Natural killer cell (primary cell): ENCODE measurements around the gene TMC2. TPM values are rescaled to one million over a fixed set of nuclear protein-coding genes. Genes with fewer than 3 reads are reported as not detected.

ENCODE experiments used
- ATAC-seq, 3 donors: fragments of 150-1000 bp in 2 of 3; fragments of 200-7000 bp in 1 of 3; cut with Tn5 transposase; 1 replicate in 1 of 3; 2 replicates in 2 of 3; pipeline ENCODE4 v1.10.0; 2021; ENCODE audit warnings: mild to moderate bottlenecking in 2 of 3, moderate library complexity in 2 of 3
- DNase-seq, 2 donors: peaks; one replicate each; pipeline versions ENCODE4 v3.0.0 to v3.0.0-alpha.2; 2013 to 2021; ENCODE audit warnings: mixed read lengths in 1 of 2
- H3K27ac ChIP-seq: one replicate; pipeline ENCODE4 v1.5.1; 2013; ENCODE audit warnings: mild to moderate bottlenecking, low read length
- H3K27me3 ChIP-seq: one replicate; pipeline ENCODE4 v1.6.1; 2013; ENCODE audit warnings: low read length; ENCODE audit not compliant: control insufficient read depth, insufficient read depth
- H3K36me3 ChIP-seq: one replicate; pipeline ENCODE4 v1.6.1; 2013; ENCODE audit warnings: low read length; ENCODE audit not compliant: control insufficient read depth, insufficient read depth
- H3K4me1 ChIP-seq: one replicate; pipeline ENCODE4 v1.6.1; 2013; ENCODE audit warnings: low read length; ENCODE audit not compliant: control insufficient read depth, insufficient read depth
- H3K4me3 ChIP-seq: one replicate; pipeline ENCODE4 v1.5.1; 2013; ENCODE audit warnings: low read length
- H3K9me3 ChIP-seq: one replicate; pipeline ENCODE4 v1.6.1; 2013; ENCODE audit warnings: low read length; ENCODE audit not compliant: control insufficient read depth, insufficient read depth
- H3K27ac Mint-ChIP-seq, 2 donors: one replicate each; pipeline ENCODE4 v1.8.0; 2022; ENCODE audit warnings: mild to moderate bottlenecking in 2 of 2, mixed read lengths in 2 of 2, moderate library complexity in 1 of 2
- H3K27me3 Mint-ChIP-seq, 2 donors: one replicate each; pipeline ENCODE4 v1.8.0; 2022; ENCODE audit warnings: low read depth in 2 of 2, mixed read lengths in 2 of 2
- H3K36me3 Mint-ChIP-seq: one replicate; pipeline ENCODE4 v1.8.0; 2022; ENCODE audit warnings: mixed read lengths
- H3K4me1 Mint-ChIP-seq, 2 donors: one replicate each; pipeline ENCODE4 v1.8.0; 2022; ENCODE audit warnings: mixed read lengths in 2 of 2
- H3K4me3 Mint-ChIP-seq: one replicate; pipeline ENCODE4 v1.8.0; 2022; ENCODE audit warnings: mild to moderate bottlenecking, moderate library complexity, mixed read lengths
- H3K9me3 Mint-ChIP-seq, 2 donors: one replicate each; pipeline ENCODE4 v1.8.0; 2022; ENCODE audit warnings: mixed read lengths in 2 of 2
- WGBS: methylation state at CpG from one replicate; pipeline ENCODE4 v1.1.7; 2013; ENCODE audit warnings: missing lambda C conversion rate; ENCODE audit not compliant: insufficient coverage; 5-methylcytosine and 5-hydroxymethylcytosine counted together
- intact Hi-C: fragments of 100-400 bp; cut with micrococcal nuclease; formaldehyde crosslinking; loops from one replicate; pipeline ENCODE4 v1.14.2; 2022
- total RNA-seq, 4 donors: library from RNA; stranded (reverse); fragments of 120-200 nt in 1 of 4; gene quantifications; one replicate each; pipeline versions ENCODE4 v1.2.3 to v1.2.4, GENCODE V29; 2013 to 2022
- TF ChIP-seq, protein P1 (sequence below): fragments of 200-600 bp; IDR thresholded peaks from one replicate; pipeline ENCODE4 v1.8.0; 2022; ENCODE audit warnings: antibody characterized with exemption

Gene TMC2
- total RNA-seq, 3 donors from 2014 or later (not counting 1 experiment from before 2014, with no cell fraction given): 0.94 to 1.3 TPM; not detected in 1

DNA sequence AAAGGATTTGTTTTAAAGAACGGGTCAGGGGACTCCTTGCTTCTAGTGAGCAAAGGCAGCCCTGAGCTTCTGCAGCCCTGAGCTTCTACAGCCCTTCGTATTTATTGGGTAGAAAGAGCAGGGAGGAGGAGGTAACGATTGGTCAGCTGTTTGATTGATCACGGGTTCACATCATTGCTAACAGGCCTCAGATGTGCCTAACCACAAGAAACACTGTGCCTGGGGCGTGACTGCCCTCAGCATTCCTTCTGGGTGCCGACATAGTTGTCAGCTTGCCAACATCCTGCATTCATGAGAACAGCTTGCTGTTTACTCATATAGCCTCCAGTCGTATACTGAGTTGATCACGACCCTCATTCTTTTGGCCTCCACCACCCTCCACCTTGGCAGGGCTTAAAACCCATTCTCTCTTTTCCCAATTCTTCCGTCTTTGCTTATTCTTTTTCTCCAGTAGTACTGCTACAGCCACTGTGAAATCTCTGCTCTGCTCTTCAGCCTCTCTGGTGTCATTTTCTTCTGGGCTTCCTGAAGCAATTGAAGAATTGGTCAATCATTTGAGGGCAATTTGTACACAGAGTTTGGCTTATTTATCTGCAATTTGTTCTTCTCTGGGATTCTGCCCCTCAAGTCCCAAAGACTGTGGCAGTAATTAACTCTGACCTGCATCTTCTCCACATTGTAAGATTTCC is 90.6 kb downstream of the TMC2 start:
- Mint-ChIP-seq H3K27me3 (peaks cover 15 to 18% of the 10 kb centered on the region in 2 donors), H3K27ac (no peak overlapping the region), H3K4me1 (no peaks in the 10 kb centered on the region), H3K9me3 (peaks cover 2 to 5% of the 10 kb centered on the region in 2 donors), H3K36me3 (peaks cover 6% of the 10 kb centered on the region), H3K4me3 (no peak overlapping the region)
- H3K27ac ChIP-seq: no peak overlapping the region
- H3K36me3 ChIP-seq: no peaks in the 10 kb centered on the region
- intact Hi-C loops: no loop called here
- TF ChIP-seq, protein P1, sequence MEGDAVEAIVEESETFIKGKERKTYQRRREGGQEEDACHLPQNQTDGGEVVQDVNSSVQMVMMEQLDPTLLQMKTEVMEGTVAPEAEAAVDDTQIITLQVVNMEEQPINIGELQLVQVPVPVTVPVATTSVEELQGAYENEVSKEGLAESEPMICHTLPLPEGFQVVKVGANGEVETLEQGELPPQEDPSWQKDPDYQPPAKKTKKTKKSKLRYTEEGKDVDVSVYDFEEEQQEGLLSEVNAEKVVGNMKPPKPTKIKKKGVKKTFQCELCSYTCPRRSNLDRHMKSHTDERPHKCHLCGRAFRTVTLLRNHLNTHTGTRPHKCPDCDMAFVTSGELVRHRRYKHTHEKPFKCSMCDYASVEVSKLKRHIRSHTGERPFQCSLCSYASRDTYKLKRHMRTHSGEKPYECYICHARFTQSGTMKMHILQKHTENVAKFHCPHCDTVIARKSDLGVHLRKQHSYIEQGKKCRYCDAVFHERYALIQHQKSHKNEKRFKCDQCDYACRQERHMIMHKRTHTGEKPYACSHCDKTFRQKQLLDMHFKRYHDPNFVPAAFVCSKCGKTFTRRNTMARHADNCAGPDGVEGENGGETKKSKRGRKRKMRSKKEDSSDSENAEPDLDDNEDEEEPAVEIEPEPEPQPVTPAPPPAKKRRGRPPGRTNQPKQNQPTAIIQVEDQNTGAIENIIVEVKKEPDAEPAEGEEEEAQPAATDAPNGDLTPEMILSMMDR: no peak
- no peaks in the 10 kb centered on the region for H3K4me1 ChIP-seq
- 69% methylated on average over 9 of the region's 9 CpGs for WGBS
- ATAC-seq (no peak), DNase-seq (no peak)
- no peaks in the 10 kb centered on the region for H3K27me3 ChIP-seq
- no peak overlapping the region for H3K4me3 ChIP-seq
- peaks cover 6% of the 10 kb centered on the region for H3K9me3 ChIP-seq

DNA sequence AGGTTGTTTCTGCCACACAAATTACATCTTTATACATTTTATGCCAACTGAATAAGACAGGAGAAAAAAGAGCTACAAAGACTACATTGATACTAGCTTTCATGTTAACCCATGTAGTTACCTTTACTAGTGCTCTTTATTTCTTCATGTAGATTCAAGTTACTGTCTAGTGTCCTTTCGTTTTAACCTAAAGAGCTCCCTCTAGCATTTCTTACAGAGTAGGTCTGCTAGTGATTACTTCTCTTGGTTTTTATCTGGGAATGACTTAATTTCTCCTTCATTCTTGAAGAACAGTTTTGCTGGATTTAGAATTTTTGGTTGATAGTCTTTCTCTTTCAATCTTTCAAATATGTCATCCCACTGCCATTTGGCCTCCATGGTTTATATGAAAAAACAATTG is 94.9 kb downstream of the TMC2 start:
- H3K36me3 Mint-ChIP-seq: peaks cover 6% of the 10 kb centered on the region
- TF ChIP-seq, protein P1: no peak
- Histone ChIP-seq H3K9me3 (peaks cover 4% of the 10 kb centered on the region), H3K4me3 (no peak overlapping the region), H3K36me3 (no peaks in the 10 kb centered on the region), H3K27me3 (no peaks in the 10 kb centered on the region), H3K4me1 (peaks cover 15% of the 10 kb centered on the region), H3K27ac (no peak overlapping the region)
- intact Hi-C loops: no loop called here
- ATAC-seq (no peak), DNase-seq (no peak)
- H3K27ac Mint-ChIP-seq: no peak overlapping the region
- no CpG with 5 or more reads among the region's 1 CpG for WGBS
- peaks cover under 1 to 4% of the 10 kb centered on the region in 2 donors for H3K9me3 Mint-ChIP-seq
- H3K4me1 Mint-ChIP-seq: peaks cover 20 to 21% of the 10 kb centered on the region in 2 donors
- peaks cover 17 to 27% of the 10 kb centered on the region in 2 donors for H3K27me3 Mint-ChIP-seq
- H3K4me3 Mint-ChIP-seq: no peak overlapping the region

DNA sequence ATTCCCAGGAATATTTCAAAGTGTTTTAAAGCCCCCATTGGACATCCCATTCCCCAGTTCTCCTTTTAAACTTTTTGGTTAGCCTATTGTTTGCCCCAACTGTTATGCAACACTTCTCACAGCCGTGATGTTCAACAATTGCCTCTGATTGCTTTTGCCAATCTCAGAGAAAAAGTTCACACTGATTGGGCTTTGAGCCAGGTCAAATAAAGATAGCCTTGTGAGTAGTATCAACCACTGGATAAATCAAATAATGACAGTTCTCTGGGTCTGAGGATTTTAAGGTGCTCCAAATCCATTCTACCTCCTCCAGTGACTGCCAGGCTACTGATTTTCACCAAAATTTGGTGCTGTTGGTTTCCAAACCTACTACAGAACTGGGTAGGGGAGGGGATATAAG is 97.0 kb downstream of the TMC2 start:
- ATAC-seq (no peak), DNase-seq (no peak)
- H3K4me1 Mint-ChIP-seq: peaks cover 38 to 39% of the 10 kb centered on the region in 2 donors
- intact Hi-C loops: no loop called here
- H3K27ac ChIP-seq: no peak overlapping the region
- H3K27me3 Mint-ChIP-seq: peaks cover 13 to 27% of the 10 kb centered on the region in 2 donors
- no peak overlapping the region for H3K4me3 Mint-ChIP-seq
- H3K27ac Mint-ChIP-seq: no peak overlapping the region
- peaks cover 36% of the 10 kb centered on the region for H3K4me1 ChIP-seq
- H3K9me3 ChIP-seq: no peaks in the 10 kb centered on the region
- H3K4me3 ChIP-seq: no peak overlapping the region
- no peaks in the 10 kb centered on the region for H3K9me3 Mint-ChIP-seq
- TF ChIP-seq, protein P1: no peak
- H3K27me3 ChIP-seq: no peaks in the 10 kb centered on the region
- no peaks in the 10 kb centered on the region for H3K36me3 ChIP-seq
- WGBS: 0% methylated on average over 1 of the region's 1 CpG
- H3K36me3 Mint-ChIP-seq: peaks cover 6% of the 10 kb centered on the region
